GM12872 (cell line): ENCODE results near the gene KRT78.

Experiments
- TF ChIP-seq, protein P1 (sequence below): IDR thresholded peaks from 3 replicates; pipeline ENCODE4 v1.5.1; 2011; ENCODE audit warnings: low read depth, mild to moderate bottlenecking, low read length, moderate library complexity; ENCODE audit not compliant: insufficient read depth

The KRT78 gene

DNA sequence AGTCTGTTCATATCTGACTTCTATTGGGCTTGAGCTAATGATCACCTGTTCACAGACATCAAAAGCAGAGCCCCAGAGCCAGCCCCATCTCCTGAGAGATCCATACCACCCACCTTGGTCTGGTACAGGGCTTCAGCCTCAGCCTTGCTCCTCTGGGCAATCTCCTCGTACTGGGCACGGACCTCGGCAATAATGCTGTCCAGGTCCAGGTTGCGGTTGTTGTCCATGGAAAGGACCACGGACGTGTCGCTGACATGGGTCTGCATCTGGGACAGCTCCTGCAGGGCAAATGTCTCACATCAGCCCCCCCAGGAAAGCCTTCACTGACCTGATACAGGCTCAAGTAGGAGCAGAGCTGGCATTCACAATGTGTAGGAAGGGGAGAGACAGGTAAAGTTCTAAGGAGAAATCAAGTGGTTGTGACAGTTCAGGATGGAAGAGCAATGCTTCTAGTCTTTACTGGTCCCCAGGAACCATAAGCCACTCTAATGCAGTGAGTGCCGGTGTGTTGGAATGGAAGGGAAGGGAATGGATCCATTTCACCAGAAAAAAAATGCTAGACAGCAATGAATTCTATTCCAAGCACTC lies 40.1 kb downstream of the KRT78 start:
- TF ChIP-seq, protein P1, sequence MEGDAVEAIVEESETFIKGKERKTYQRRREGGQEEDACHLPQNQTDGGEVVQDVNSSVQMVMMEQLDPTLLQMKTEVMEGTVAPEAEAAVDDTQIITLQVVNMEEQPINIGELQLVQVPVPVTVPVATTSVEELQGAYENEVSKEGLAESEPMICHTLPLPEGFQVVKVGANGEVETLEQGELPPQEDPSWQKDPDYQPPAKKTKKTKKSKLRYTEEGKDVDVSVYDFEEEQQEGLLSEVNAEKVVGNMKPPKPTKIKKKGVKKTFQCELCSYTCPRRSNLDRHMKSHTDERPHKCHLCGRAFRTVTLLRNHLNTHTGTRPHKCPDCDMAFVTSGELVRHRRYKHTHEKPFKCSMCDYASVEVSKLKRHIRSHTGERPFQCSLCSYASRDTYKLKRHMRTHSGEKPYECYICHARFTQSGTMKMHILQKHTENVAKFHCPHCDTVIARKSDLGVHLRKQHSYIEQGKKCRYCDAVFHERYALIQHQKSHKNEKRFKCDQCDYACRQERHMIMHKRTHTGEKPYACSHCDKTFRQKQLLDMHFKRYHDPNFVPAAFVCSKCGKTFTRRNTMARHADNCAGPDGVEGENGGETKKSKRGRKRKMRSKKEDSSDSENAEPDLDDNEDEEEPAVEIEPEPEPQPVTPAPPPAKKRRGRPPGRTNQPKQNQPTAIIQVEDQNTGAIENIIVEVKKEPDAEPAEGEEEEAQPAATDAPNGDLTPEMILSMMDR = no peak

- TF ChIP-seq, protein P1 = no peak
Observed at GRCh38 chr12:52807544-52808470, 41.0 kb downstream of the KRT78 start.

GRCh38 chr12:52806821-52807543 lies 41.8 kb downstream of the KRT78 start:
- TF ChIP-seq, protein P1 = no peak

- TF ChIP-seq, protein P1 = no peak
Observed at GRCh38 chr12:52806169-52806811, 42.5 kb downstream of the KRT78 start.

DNA sequence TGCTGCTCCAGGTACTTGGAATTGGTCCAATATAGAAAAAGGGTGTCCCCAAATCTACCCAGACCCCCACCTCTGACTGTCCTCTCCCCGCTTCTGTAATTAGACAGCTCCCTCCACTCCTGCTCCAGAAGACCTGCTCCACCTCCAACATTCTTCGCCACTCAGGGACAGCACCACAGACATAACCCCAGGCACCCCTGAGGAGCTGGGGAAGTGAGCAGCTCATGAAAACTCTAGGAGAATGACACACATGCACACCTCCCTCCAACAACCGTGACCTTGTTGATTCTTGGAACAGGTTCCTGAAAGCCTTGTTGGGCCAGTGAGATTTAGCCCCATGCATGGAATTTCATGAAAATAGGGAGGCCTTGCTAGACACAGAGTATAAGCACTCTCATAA lies 43.1 kb downstream of the KRT78 start:
- TF ChIP-seq, protein P1 = no peak

DNA sequence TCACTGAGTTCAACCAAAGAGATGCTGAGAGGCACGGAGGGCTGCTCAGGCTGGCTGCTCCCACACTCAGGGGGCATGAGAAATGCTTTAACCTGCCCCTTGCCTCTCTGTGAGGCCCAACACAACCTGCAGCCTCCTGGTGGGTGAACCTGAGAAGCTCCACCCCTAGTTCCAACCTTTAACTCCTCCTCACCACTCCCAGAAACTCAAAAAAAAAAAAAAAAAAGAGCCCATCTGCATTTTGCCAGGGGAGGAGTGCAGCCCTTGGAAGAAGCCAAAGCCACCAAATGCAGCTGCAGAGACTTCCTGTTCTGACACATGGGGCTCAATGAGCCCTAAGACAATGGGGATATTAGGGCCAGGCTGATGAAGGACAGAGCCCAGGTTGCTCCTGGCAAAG lies 43.8 kb downstream of the KRT78 start:
- TF ChIP-seq, protein P1 = no peak

DNA sequence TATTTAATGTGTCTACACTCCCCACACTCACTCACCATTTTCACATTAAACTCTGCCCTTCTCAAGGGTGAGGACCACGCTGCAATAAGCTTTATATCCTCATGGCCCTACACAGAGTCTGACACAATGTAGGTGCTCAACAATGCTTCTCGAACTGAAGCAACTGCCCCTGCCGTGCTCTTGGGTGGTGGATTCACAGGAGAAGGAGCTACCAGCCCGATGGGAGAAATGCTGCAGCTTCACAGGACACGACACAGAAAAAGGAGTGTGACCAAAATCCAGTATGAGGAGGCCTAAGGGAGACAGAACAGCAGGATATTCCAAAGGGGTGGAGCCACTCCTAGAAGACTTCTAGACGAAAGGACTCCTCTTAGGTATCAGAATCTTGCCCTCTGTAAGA lies 46.4 kb downstream of the KRT78 start:
- TF ChIP-seq, protein P1 = no peak
